HG02885 (cell line): Measurements from ENCODE around the gene CCRL2.
A peak's percentile ranks its signal among the peaks of the same experiment; 100 is the strongest.

Source experiments
- ATAC-seq: cut with Tn5 transposase; IDR thresholded peaks from one replicate; pipeline ENCODE4 v1.9.1; 2021; ENCODE audit warnings: mild to moderate bottlenecking; ENCODE audit not compliant: unreplicated experiment, poor library complexity

Gene CCRL2, protein sequence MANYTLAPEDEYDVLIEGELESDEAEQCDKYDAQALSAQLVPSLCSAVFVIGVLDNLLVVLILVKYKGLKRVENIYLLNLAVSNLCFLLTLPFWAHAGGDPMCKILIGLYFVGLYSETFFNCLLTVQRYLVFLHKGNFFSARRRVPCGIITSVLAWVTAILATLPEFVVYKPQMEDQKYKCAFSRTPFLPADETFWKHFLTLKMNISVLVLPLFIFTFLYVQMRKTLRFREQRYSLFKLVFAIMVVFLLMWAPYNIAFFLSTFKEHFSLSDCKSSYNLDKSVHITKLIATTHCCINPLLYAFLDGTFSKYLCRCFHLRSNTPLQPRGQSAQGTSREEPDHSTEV

GRCh38 chr3:46406788-46407611, at the start of gene CCRL2, which contains the start of gene CCR5AS:
CCRL2 (plus strand) TSS chr3:46407259; CDS start chr3:46408080, 821 bp downstream.
CCR5AS (minus strand) TSS chr3:46407066.
- no peak for ATAC-seq

DNA sequence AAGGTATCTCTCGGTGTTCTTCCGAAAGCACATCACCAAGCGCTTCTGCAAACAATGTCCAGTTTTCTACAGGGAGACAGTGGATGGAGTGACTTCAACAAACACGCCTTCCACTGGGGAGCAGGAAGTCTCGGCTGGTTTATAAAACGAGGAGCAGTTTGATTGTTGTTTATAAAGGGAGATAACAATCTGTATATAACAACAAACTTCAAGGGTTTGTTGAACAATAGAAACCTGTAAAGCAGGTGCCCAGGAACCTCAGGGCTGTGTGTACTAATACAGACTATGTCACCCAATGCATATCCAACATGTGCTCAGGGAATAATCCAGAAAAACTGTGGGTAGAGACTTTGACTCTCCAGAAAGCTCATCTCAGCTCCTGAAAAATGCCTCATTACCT, 48.6 kb upstream of the CCRL2 start:
- no peak for ATAC-seq

DNA sequence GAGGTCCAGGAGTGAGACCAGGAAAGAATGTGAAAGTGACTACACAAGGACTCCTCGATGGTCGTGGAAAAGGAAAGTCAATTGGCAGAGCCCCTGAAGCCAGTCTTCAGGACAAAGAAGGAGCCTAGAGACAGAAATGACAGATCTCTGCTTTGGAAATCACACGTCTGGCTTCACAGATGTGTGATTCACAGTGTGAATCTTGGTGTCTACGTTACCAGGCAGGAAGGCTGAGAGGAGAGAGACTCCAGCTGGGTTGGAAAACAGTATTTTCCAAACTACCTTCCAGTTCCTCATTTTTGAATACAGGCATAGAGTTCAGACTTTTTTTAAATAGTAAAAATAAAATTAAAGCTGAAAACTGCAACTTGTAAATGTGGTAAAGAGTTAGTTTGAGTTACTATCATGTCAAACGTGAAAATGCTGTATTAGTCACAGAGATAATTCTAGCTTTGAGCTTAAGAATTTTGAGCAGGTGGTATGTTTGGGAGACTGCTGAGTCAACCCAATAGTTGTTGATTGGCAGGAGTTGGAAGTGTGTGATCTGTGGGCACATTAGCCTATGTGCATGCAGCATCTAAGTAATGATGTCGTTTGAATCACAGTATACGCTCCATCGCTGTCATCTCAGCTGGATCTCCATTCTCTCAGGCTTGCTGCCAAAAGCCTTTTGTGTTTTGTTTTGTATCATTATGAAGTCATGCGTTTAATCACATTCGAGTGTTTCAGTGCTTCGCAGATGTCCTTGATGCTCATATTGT, 47.1 kb upstream of the CCRL2 start:
- peak; percentile 53 for ATAC-seq

DNA sequence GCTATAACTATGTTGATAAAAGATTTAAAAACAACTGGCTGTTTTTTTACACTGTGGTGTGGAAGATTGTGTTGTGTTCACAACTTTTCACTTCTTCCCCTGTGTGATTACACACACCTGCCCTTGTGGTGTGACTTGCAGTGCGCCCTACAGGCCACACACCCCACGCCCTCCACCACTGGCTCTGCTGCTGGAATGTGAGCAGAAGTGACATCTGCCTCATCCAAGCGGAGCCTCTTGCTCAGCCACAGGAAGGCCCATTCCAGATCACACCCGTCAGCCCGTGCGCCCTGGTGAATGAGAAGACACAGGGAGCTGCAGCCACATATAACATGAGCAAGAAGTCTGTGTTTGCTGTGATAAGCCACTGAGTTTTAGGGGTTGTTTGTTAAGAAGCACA, 46.2 kb upstream of the CCRL2 start:
- no peak for ATAC-seq

DNA sequence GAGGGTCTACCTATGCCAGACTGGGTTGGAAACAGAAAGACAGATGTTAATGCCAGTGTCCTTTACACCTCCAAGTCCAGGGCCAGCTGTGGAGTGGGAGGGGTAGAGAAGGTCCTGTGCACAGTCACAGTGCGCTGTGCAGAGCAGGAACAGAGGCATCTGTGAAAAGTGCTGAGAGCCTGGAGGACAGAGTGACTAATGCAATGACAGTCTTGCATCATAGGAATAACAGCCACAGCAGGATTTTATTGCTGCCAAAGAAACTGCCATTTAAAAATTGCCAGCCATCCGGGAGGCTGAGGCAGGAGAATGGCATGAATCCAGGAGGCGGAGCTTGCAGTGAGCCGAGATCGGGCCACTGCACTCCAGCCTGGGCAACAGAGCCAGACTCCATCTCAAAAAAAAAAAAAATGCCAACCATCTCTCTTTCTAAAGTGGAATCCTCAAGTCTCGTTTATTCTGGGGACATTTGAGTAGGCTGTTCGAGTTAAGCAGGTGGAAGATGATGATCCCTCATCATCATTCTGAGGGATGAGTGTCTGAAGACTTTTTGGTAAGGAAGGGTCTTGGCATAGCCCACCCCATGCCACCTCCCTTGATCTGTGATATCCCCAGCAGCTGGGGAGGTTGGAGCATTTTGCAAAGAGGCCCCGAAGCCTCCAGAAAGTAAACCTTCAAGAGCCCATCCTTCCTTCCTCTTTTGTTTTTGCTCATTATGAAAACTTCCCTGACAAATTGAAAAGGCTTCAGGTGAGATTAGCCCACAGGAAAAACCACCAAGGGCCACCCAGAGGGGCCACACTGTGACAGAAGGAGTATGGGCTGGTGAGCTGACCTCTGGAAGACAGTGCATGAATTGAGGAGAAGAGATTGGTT, 45.4 kb upstream of the CCRL2 start:
- ATAC-seq, result no peak

- ATAC-seq, result no peak
Observed at GRCh38 chr3:46365041-46365440, 42.0 kb upstream of the CCRL2 start.

DNA sequence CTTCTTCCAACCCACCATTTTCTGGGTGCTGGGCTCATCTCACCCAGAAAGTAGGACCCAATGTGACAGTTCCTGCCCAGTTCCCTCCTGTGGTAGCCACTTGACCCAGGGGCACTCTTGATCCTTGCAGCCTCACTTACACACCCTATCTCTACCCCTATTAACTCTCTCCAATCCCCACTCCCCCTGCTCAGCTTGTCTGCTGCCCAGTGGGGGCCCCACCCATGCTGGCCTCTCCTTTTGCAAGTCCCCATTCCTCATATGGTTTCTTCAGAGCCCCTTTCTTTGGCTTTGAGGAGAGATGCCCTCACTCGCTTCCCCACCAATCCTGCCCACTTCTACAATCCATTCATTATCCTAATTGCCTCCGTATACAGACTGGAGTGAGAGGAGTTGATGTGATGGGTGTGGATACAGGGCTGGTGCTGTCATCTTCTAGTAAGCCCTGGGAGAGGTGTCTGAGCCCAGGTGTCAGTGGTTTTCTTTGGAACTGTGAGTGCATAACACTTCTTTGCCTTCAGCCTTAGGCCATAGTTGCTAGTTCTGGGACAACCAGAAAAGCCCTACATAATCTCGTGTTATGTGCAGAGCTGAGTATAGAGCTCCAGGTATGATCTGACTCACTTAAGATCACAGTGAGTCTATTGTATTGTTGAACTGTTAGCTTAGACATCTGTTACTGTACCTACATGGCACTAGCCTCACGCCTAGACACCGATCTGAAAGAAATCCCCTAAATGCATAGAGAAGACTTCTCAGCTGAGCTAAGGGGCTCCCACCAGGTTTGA, 41.1 kb upstream of the CCRL2 start:
- ATAC-seq, result no peak

DNA sequence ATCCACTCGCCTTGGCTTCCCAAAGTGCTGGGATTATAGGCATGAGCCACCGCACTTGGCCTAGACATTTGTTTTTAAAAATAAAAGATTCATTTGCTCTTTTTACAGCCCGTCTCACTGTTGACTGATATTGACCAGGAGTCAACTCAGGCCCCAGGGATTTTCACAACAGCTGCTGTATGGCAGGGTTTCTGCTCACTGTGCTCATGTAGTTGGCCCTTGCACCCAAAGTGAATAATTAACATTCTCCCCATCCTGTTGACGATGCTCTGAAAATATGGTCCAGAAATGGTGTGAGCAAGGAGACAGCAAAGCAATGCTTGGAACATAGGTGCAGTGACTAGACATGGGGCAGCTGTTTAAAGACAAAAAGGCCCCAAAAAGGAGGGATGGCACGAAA, 39.2 kb upstream of the CCRL2 start:
- ATAC-seq, result no peak

- peak; percentile 60 for ATAC-seq
Observed at GRCh38 chr3:46368569-46368968, 38.5 kb upstream of the CCRL2 start.

- no peak for ATAC-seq
Observed at GRCh38 chr3:46369151-46369550, 37.9 kb upstream of the CCRL2 start.

DNA sequence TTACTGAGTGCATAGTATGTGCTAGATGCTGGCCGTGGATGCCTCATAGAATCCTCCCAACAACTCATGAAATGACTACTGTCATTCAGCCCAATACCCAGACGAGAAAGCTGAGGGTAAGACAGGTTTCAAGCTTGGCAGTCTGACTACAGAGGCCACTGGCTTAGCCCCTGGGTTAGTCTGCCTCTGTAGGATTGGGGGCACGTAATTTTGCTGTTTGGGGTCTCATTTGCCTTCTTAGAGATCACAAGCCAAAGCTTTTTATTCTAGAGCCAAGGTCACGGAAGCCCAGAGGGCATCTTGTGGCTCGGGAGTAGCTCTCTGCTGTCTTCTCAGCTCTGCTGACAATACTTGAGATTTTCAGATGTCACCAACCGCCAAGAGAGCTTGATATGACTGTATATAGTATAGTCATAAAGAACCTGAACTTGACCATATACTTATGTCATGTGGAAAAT, 37.4 kb upstream of the CCRL2 start:
- peak; percentile 76 for ATAC-seq

- ATAC-seq, result no peak
Observed at GRCh38 chr3:46370839-46371518, 36.1 kb upstream of the CCRL2 start, which contains the start of gene CCR5. CCR5 (plus strand) TSS chr3:46370946; CDS start chr3:46372903, 1,957 bp downstream.

- ATAC-seq, result no peak
Observed at GRCh38 chr3:46371519-46372340, 35.3 kb upstream of the CCRL2 start.

DNA sequence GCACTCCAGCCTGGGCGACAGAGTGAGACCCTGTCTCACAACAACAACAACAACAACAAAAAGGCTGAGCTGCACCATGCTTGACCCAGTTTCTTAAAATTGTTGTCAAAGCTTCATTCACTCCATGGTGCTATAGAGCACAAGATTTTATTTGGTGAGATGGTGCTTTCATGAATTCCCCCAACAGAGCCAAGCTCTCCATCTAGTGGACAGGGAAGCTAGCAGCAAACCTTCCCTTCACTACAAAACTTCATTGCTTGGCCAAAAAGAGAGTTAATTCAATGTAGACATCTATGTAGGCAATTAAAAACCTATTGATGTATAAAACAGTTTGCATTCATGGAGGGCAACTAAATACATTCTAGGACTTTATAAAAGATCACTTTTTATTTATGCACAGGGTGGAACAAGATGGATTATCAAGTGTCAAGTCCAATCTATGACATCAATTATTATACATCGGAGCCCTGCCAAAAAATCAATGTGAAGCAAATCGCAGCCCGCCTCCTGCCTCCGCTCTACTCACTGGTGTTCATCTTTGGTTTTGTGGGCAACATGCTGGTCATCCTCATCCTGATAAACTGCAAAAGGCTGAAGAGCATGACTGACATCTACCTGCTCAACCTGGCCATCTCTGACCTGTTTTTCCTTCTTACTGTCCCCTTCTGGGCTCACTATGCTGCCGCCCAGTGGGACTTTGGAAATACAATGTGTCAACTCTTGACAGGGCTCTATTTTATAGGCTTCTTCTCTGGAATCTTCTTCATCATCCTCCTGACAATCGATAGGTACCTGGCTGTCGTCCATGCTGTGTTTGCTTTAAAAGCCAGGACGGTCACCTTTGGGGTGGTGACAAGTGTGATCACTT, 34.3 kb upstream of the CCRL2 start:
- no peak for ATAC-seq

GRCh38 chr3:46374755-46375154, 32.3 kb upstream of the CCRL2 start:
- no peak for ATAC-seq

DNA sequence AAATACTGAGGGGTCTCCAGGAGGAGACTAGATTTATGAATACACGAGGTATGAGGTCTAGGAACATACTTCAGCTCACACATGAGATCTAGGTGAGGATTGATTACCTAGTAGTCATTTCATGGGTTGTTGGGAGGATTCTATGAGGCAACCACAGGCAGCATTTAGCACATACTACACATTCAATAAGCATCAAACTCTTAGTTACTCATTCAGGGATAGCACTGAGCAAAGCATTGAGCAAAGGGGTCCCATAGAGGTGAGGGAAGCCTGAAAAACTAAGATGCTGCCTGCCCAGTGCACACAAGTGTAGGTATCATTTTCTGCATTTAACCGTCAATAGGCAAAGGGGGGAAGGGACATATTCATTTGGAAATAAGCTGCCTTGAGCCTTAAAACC, 31.8 kb upstream of the CCRL2 start:
- no peak for ATAC-seq

GRCh38 chr3:46375814-46376213, 31.2 kb upstream of the CCRL2 start:
- ATAC-seq, result no peak
